Adrenal gland (tissue), 5 donors: ENCODE data around the gene AGPS.

ENCODE experiments used
- POLR2A ChIP-seq, 2 donors: fragments of 450-650 bp; IDR thresholded peaks; one replicate each; pipeline ENCODE4 v1.6.1; 2017; ENCODE audit warnings: antibody characterized with exemption in 2 of 2, mild to moderate bottlenecking in 2 of 2, moderate library complexity in 1 of 2
- TF ChIP-seq, protein P1 (sequence below), 6 experiments: fragments of 450-650 bp in 4 of 6; fragments of 200-600 bp in 2 of 6; sonication (generic) in 1 of 6; IDR thresholded peaks; 1 replicate in 5 of 6; 2 replicates in 1 of 6; pipeline versions ENCODE4 v1.5.1 to v1.8.0; 2016 to 2021; ENCODE audit warnings: antibody characterized with exemption in 6 of 6, mild to moderate bottlenecking in 2 of 6, moderate library complexity in 1 of 6
- donor health status: DM: no; HTN: no; CAD: no.

DNA sequence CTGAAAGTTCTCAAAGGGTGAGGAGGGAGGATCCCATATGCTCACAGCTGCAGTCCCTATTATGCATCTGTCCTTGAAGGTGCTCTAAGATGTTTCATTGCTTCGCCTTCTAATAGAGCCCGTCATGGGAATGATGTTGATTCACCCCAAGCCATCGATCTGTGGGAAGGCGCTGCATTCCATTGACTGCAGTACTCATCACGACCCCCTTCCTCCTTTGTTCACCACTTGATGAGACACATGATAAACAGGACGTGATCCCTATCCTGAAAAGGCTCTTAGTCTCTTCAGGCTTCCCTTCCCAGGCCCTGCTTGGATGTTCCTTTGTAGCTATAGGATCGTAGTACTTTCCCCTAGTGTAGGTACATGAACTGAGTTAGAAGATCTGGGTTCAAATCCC, 181.8 kb downstream of the AGPS start:
- TF ChIP-seq, protein P1, sequence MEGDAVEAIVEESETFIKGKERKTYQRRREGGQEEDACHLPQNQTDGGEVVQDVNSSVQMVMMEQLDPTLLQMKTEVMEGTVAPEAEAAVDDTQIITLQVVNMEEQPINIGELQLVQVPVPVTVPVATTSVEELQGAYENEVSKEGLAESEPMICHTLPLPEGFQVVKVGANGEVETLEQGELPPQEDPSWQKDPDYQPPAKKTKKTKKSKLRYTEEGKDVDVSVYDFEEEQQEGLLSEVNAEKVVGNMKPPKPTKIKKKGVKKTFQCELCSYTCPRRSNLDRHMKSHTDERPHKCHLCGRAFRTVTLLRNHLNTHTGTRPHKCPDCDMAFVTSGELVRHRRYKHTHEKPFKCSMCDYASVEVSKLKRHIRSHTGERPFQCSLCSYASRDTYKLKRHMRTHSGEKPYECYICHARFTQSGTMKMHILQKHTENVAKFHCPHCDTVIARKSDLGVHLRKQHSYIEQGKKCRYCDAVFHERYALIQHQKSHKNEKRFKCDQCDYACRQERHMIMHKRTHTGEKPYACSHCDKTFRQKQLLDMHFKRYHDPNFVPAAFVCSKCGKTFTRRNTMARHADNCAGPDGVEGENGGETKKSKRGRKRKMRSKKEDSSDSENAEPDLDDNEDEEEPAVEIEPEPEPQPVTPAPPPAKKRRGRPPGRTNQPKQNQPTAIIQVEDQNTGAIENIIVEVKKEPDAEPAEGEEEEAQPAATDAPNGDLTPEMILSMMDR (IDR thresholded peaks at IDR 0.05): no peak
- no peak for TF ChIP-seq POLR2A (IDR thresholded peaks at IDR 0.05)
